HUES6 (cell line): ENCODE data around the gene PLEKHA6.

Experiments used
- H3K27ac ChIP-seq: 2 replicates; pipeline ENCODE4 v1.7.0; 2013; ENCODE audit warnings: low read depth, mild to moderate bottlenecking, low read length, inconsistent platforms
- H3K27me3 ChIP-seq: 2 replicates; pipeline ENCODE4 v1.6.1; 2013; ENCODE audit warnings: low read length; ENCODE audit not compliant: control insufficient read depth, insufficient read depth
- H3K36me3 ChIP-seq: 2 replicates; pipeline ENCODE4 v1.6.1; 2013; ENCODE audit warnings: low read length; ENCODE audit not compliant: control insufficient read depth, insufficient read depth
- H3K4me1 ChIP-seq: 2 replicates; pipeline ENCODE4 v1.6.1; 2013; ENCODE audit warnings: low read length; ENCODE audit not compliant: control insufficient read depth, insufficient read depth
- H3K4me3 ChIP-seq: 2 replicates; pipeline ENCODE4 v1.5.1; 2013; ENCODE audit warnings: low read depth, low read length
- H3K9ac ChIP-seq: one replicate; pipeline ENCODE4 v1.6.1; 2013; ENCODE audit warnings: mild to moderate bottlenecking, low read length
- H3K9me3 ChIP-seq: 2 replicates; pipeline ENCODE4 v1.6.1; 2013; ENCODE audit warnings: low read depth, low read length; ENCODE audit not compliant: control insufficient read depth, insufficient read depth

The PLEKHA6 gene

GRCh38 chr1:204282761-204283221 lies 76.9 kb downstream of the PLEKHA6 start:
- H3K4me1 ChIP-seq: peaks cover 20% of the 10 kb centered on the region
- H3K36me3 ChIP-seq: no peaks in the 10 kb centered on the region
- no peaks in the 10 kb centered on the region for H3K9me3 ChIP-seq
- H3K4me3 ChIP-seq: no peak overlapping the region
- H3K27me3 ChIP-seq: no peaks in the 10 kb centered on the region
- H3K9ac ChIP-seq: no peak overlapping the region
- H3K27ac ChIP-seq: no peak overlapping the region

GRCh38 chr1:204280099-204280961 lies 79.4 kb downstream of the PLEKHA6 start:
- no peaks in the 10 kb centered on the region for H3K36me3 ChIP-seq
- no peaks in the 10 kb centered on the region for H3K27me3 ChIP-seq
- no peaks in the 10 kb centered on the region for H3K9me3 ChIP-seq
- H3K4me3 ChIP-seq: no peak overlapping the region
- H3K4me1 ChIP-seq: peaks cover 7% of the 10 kb centered on the region; the same call in 1 of the 2 replicates
- H3K27ac ChIP-seq: no peak overlapping the region
- H3K9ac ChIP-seq: no peak overlapping the region

- no peaks in the 10 kb centered on the region for H3K27me3 ChIP-seq
- no peak overlapping the region for H3K9ac ChIP-seq
- H3K9me3 ChIP-seq: no peaks in the 10 kb centered on the region
- H3K4me3 ChIP-seq: no peak overlapping the region
- H3K4me1 ChIP-seq: peaks cover 4% of the 10 kb centered on the region; the same call in 1 of the 2 replicates
- H3K36me3 ChIP-seq: no peaks in the 10 kb centered on the region
- no peak overlapping the region for H3K27ac ChIP-seq
Measured at GRCh38 chr1:204278958-204279357, 80.8 kb downstream of the PLEKHA6 start.

GRCh38 chr1:204278251-204278650 lies 81.5 kb downstream of the PLEKHA6 start:
- no peaks in the 10 kb centered on the region for H3K9me3 ChIP-seq
- H3K27ac ChIP-seq: no peak overlapping the region
- no peaks in the 10 kb centered on the region for H3K36me3 ChIP-seq
- no peak overlapping the region for H3K4me3 ChIP-seq
- H3K27me3 ChIP-seq: no peaks in the 10 kb centered on the region
- peaks cover 4% of the 10 kb centered on the region; the same call in 1 of the 2 replicates for H3K4me1 ChIP-seq
- H3K9ac ChIP-seq: no peak overlapping the region

- Histone ChIP-seq H3K4me1 (peaks cover 4% of the 10 kb centered on the region; the same call in 1 of the 2 replicates), H3K36me3 (no peaks in the 10 kb centered on the region), H3K9me3 (no peaks in the 10 kb centered on the region), H3K9ac (no peak overlapping the region), H3K27me3 (no peaks in the 10 kb centered on the region), H3K4me3 (no peak overlapping the region), H3K27ac (no peak overlapping the region)
Measured at GRCh38 chr1:204277563-204278219, 82.0 kb downstream of the PLEKHA6 start.

GRCh38 chr1:204275695-204276370 lies 83.9 kb downstream of the PLEKHA6 start:
- peaks cover 4% of the 10 kb centered on the region; the same call in 1 of the 2 replicates for H3K4me1 ChIP-seq
- H3K4me3 ChIP-seq: no peak overlapping the region
- no peaks in the 10 kb centered on the region for H3K27me3 ChIP-seq
- no peaks in the 10 kb centered on the region for H3K36me3 ChIP-seq
- H3K27ac ChIP-seq: no peak overlapping the region
- no peak overlapping the region for H3K9ac ChIP-seq
- no peaks in the 10 kb centered on the region for H3K9me3 ChIP-seq

- Histone ChIP-seq H3K27me3 (no peaks in the 10 kb centered on the region), H3K9me3 (no peaks in the 10 kb centered on the region), H3K27ac (no peak overlapping the region), H3K4me3 (no peak overlapping the region), H3K36me3 (no peaks in the 10 kb centered on the region), H3K9ac (no peak overlapping the region), H3K4me1 (peaks cover 4% of the 10 kb centered on the region; the same call in 1 of the 2 replicates)
Measured at GRCh38 chr1:204274446-204274845, 85.3 kb downstream of the PLEKHA6 start.

- no peaks in the 10 kb centered on the region for H3K27me3 ChIP-seq
- H3K27ac ChIP-seq: no peak overlapping the region
- H3K9ac ChIP-seq: no peak overlapping the region
- H3K36me3 ChIP-seq: no peaks in the 10 kb centered on the region
- no peaks in the 10 kb centered on the region for H3K9me3 ChIP-seq
- H3K4me3 ChIP-seq: no peak overlapping the region
- H3K4me1 ChIP-seq: no peaks in the 10 kb centered on the region; the same call in 1 of the 2 replicates
Measured at GRCh38 chr1:204272505-204272904, 87.2 kb downstream of the PLEKHA6 start.

- no peak overlapping the region for H3K4me3 ChIP-seq
- H3K27ac ChIP-seq: no peak overlapping the region
- no peak overlapping the region for H3K9ac ChIP-seq
- no peaks in the 10 kb centered on the region for H3K36me3 ChIP-seq
- peaks cover 2% of the 10 kb centered on the region; the same call in 1 of the 2 replicates for H3K27me3 ChIP-seq
- no peaks in the 10 kb centered on the region for H3K9me3 ChIP-seq
- no peaks in the 10 kb centered on the region; the same call in 1 of the 2 replicates for H3K4me1 ChIP-seq
Measured at GRCh38 chr1:204271970-204272369, 87.8 kb downstream of the PLEKHA6 start.

GRCh38 chr1:204268101-204268500 lies 91.6 kb downstream of the PLEKHA6 start:
- Histone ChIP-seq H3K27ac (no peak overlapping the region), H3K36me3 (no peaks in the 10 kb centered on the region), H3K27me3 (peaks cover 3% of the 10 kb centered on the region; the same call in 1 of the 2 replicates), H3K4me3 (no peak overlapping the region), H3K9ac (no peak overlapping the region), H3K9me3 (no peaks in the 10 kb centered on the region), H3K4me1 (peaks cover 4% of the 10 kb centered on the region; the same call in 1 of the 2 replicates)
